AG04449 (cell line): Measurements from ENCODE around the gene MRPS31.

Experiments
- CTCF ChIA-PET: fragments of 350-600 bp; formaldehyde crosslinking; extraction: SDS; loops from one replicate; lab custom pipeline; 2021; ENCODE audit warnings: antibody characterized with exemption; lab: Yijun Ruan, JAX
- POLR2A ChIA-PET: fragments of 400-600, 350-600 bp; formaldehyde crosslinking; extraction: SDS; loops from one replicate; lab custom pipeline; 2020; ENCODE audit warnings: antibody characterized with exemption, inconsistent platforms; lab: Yijun Ruan, JAX
- DNase-seq: peaks from one replicate; pipeline ENCODE4 v3.0.0-alpha.2; 2010; ENCODE audit warnings: low read depth, low spot score
- H3K4me3 ChIP-seq: 2 replicates; pipeline ENCODE4 v1.5.1; 2011; ENCODE audit warnings: low read depth, mild to moderate bottlenecking, control low read depth, low read length
- TF ChIP-seq, protein P1 (sequence below): IDR thresholded peaks from one replicate; pipeline ENCODE4 v1.5.1; 2011; ENCODE audit warnings: mild to moderate bottlenecking, moderate library complexity, low read length, control low read depth, inconsistent platforms; ENCODE audit not compliant: insufficient read depth; ENCODE audit errors: missing control alignments

Gene MRPS31

GRCh38 chr13:40779796-40780285 is 8.9 kb upstream of the MRPS31 start:
- CTCF ChIA-PET = interaction anchor here (0.9 to 2.0 kb wide), 2 partner anchors 9 to 1087 kb away, joined by 3 to 4 read pairs; partner anchors contain the start of gene SLC25A15
- TF ChIP-seq, protein P1, sequence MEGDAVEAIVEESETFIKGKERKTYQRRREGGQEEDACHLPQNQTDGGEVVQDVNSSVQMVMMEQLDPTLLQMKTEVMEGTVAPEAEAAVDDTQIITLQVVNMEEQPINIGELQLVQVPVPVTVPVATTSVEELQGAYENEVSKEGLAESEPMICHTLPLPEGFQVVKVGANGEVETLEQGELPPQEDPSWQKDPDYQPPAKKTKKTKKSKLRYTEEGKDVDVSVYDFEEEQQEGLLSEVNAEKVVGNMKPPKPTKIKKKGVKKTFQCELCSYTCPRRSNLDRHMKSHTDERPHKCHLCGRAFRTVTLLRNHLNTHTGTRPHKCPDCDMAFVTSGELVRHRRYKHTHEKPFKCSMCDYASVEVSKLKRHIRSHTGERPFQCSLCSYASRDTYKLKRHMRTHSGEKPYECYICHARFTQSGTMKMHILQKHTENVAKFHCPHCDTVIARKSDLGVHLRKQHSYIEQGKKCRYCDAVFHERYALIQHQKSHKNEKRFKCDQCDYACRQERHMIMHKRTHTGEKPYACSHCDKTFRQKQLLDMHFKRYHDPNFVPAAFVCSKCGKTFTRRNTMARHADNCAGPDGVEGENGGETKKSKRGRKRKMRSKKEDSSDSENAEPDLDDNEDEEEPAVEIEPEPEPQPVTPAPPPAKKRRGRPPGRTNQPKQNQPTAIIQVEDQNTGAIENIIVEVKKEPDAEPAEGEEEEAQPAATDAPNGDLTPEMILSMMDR = no peak
- H3K4me3 ChIP-seq = no peak overlapping the region
- DNase-seq = no peak
- POLR2A ChIA-PET = no interaction called here

- no peak overlapping the region for H3K4me3 ChIP-seq
- TF ChIP-seq, protein P1 = no peak
- DNase-seq = no peak
- POLR2A ChIA-PET = no interaction called here
- CTCF ChIA-PET = interaction anchor here (0.6 to 4.1 kb wide), 8 partner anchors 9 to 1097 kb away, joined by 3 to 25 read pairs (median 6); partner anchors contain the start of gene SLC25A15
Observed at GRCh38 chr13:40779049-40779448, 8.1 kb upstream of the MRPS31 start.

- no peak for DNase-seq
- POLR2A ChIA-PET = no interaction called here
- TF ChIP-seq, protein P1 = no peak
- CTCF ChIA-PET = interaction anchor here (0.9 to 4.1 kb wide), 20 partner anchors 9 to 1162 kb away, joined by 3 to 25 read pairs (median 5); partner anchors contain the start of gene SLC25A15
- H3K4me3 ChIP-seq = no peak overlapping the region
Observed at GRCh38 chr13:40777809-40778175, 6.8 kb upstream of the MRPS31 start.

- H3K4me3 ChIP-seq = no peak overlapping the region
- ChIA-PET POLR2A (no interaction called here), CTCF (interaction anchor here (0.9 to 4.1 kb wide), 19 partner anchors 9 to 1161 kb away, joined by 3 to 25 read pairs (median 5); partner anchors contain the start of gene SLC25A15)
- DNase-seq = no peak
- TF ChIP-seq, protein P1 = peak; percentile 33
Observed at GRCh38 chr13:40777166-40777808, 6.3 kb upstream of the MRPS31 start.

- DNase-seq = no peak
- TF ChIP-seq, protein P1 = no peak
- H3K4me3 ChIP-seq = no peak overlapping the region
- CTCF ChIA-PET = interaction anchor here (0.8 to 4.1 kb wide), 17 partner anchors 8 to 1095 kb away, joined by 3 to 25 read pairs (median 5); partner anchors contain the start of gene SLC25A15
- POLR2A ChIA-PET = no interaction called here
Observed at GRCh38 chr13:40776681-40777165, 5.7 kb upstream of the MRPS31 start.

DNA sequence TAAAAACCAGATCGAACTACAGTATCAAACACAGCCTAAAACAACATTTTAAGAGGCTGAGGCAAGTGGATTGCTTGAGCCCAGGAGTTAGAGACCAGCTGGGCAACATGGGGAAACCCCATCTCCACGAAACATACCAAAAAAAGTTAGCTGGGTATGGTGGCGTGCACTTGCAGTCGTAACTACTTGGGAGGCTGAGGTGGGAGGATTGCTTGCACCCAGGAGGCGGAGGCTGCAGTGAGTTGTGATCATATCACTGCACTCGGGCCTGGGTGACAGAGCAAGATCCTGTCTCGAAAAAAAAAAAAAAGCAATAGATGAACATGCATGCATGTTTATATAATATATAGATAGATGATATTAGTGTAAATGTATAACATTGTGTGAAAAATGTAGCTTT is 5.2 kb upstream of the MRPS31 start:
- TF ChIP-seq, protein P1 = no peak
- H3K4me3 ChIP-seq = no peak overlapping the region
- POLR2A ChIA-PET = no interaction called here
- CTCF ChIA-PET = interaction anchor here (0.6 to 4.1 kb wide), 9 partner anchors 10 to 1093 kb away, joined by 3 to 25 read pairs (median 3); partner anchors contain the start of gene SLC25A15
- DNase-seq = no peak
